ENCODE measurements around the gene ARCN1. TPM values are rescaled to one million over a fixed set of nuclear protein-coding genes. Genes with fewer than 3 reads are reported as not detected.

ARCN1 gene
- total and polyA plus RNA-seq, 4 experiments from 2014 or later: 133 to 168 (median 145) TPM

DNA sequence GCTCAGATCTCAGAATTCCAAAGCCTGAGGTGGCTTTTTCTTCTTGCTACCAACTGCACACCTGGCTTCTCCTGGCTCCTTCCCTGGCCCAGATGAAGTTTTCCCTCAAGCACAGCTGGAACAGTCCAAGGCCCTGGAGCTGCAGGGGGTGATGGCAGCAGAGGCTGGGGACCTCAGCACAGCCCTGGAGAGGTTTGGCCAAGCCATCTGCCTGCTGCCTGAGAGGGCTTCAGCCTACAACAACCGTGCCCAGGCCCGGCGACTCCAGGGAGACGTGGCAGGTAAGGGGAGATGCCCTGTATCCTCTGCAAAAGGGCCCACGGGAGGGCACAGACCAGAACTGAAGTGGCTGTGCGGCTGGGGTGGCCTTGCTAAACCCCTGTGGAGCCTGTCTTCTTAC, 43.7 kb upstream of the ARCN1 start:
- peaks cover 3% of the 10 kb centered on the region for H3K36me3 ChIP-seq (ENCODE audit: insufficient read depth, low read length)
- POLR2A ChIA-PET (ENCODE audit: partially characterized antibody): no interaction called here
- no peak overlapping the region for H3K4me3 ChIP-seq (ENCODE audit: low read length in 2 of 2)
- H3K27me3 ChIP-seq (ENCODE audit: insufficient read depth, low read length): no peaks in the 10 kb centered on the region
- H3K9me3 ChIP-seq (ENCODE audit: control insufficient read depth in 1 of 2, low read length in 2 of 2): no peaks in the 10 kb centered on the region
- peaks cover 6 to 22% of the 10 kb centered on the region in 2 donors for H3K36me3 Mint-ChIP-seq
- no peak overlapping the region for H3K4me3 Mint-ChIP-seq
- no peaks in the 10 kb centered on the region for H3K27me3 Mint-ChIP-seq
- peak overlapping the region in 1 of 7 donors; percentile 86 for H3K27ac Mint-ChIP-seq
- intact Hi-C loops (cut with micrococcal nuclease): no loop called here
- H3K4me1 ChIP-seq (ENCODE audit: insufficient read depth, low read length): peaks cover 32% of the 10 kb centered on the region
- H3K4me1 Mint-ChIP-seq: peaks cover 19 to 47% (median 32%) of the 10 kb centered on the region in 4 donors
- DNase-seq: no peak
- H3K9me3 Mint-ChIP-seq: peaks cover 0 to 2% (median 0%) of the 10 kb centered on the region in 8 donors
- no peak overlapping the region for H3K27ac ChIP-seq (ENCODE audit: low read depth, low read length)
- CTCF ChIA-PET (ENCODE audit: partially characterized antibody): no interaction called here

DNA sequence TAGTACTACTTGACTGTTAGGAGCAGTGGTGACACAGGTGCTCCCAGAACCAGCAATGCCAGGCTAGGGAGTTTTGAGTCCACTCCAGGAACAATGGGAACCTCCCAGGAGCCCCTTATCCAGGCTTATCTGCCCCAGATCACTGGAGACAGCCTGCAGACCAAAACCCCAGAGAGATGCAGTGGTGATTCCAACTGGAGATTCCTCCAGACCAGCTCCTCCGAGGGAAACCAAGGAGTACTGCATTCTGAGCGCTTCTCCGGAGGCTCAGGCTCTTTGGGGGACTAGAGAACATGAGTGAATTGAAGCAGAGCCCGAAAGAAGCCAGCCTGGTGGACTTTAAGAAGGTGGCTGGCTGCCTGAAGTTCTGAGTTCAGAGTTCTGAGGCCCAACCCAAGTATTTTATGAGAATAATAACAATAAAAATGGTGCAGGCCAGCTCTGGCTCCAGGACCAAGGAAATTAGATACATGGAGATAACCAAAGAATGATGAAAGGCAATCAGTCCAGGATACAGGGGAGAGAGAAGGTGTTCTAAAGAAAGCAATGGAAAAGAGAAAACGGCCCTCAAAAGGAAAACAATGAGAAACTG, 42.5 kb upstream of the ARCN1 start:
- no peaks in the 10 kb centered on the region for H3K27me3 ChIP-seq (ENCODE audit: insufficient read depth, low read length)
- H3K27ac ChIP-seq (ENCODE audit: low read depth, low read length): no peak overlapping the region
- H3K9me3 Mint-ChIP-seq: peaks cover 0 to 2% (median 0%) of the 10 kb centered on the region in 8 donors
- H3K36me3 Mint-ChIP-seq: peaks cover 0 to 14% of the 10 kb centered on the region in 2 donors
- intact Hi-C loops (cut with micrococcal nuclease): loop anchor here (5.0 kb wide), 1 partner anchor 38 kb away; the partner anchor contains the start of gene IFT46
- peak overlapping the region in 1 of 2 donors; percentile 77 for H3K4me3 ChIP-seq (ENCODE audit: low read length in 2 of 2)
- H3K4me3 Mint-ChIP-seq: peak overlapping the region; percentile 87 to 95 (median 91)
- CTCF ChIA-PET (ENCODE audit: partially characterized antibody): no interaction called here
- no peaks in the 10 kb centered on the region for H3K27me3 Mint-ChIP-seq
- peaks cover 2% of the 10 kb centered on the region for H3K36me3 ChIP-seq (ENCODE audit: insufficient read depth, low read length)
- POLR2A ChIA-PET (ENCODE audit: partially characterized antibody): interaction anchor here (0.6 to 1.5 kb wide), 6 partner anchors 37 to 170 kb away, joined by 3 to 10 read pairs (median 3); partner anchors contain the start of genes ARCN1, ATP5MG, KMT2A and UBE4A
- H3K27ac Mint-ChIP-seq: peak overlapping the region in 6 of 7 donors; percentile 52 to 91 (median 85)
- no peaks in the 10 kb centered on the region for H3K9me3 ChIP-seq (ENCODE audit: control insufficient read depth in 1 of 2, low read length in 2 of 2)
- peaks cover 19 to 47% (median 32%) of the 10 kb centered on the region in 4 donors for H3K4me1 Mint-ChIP-seq
- DNase-seq: no peak
- peaks cover 32% of the 10 kb centered on the region for H3K4me1 ChIP-seq (ENCODE audit: insufficient read depth, low read length)

DNA sequence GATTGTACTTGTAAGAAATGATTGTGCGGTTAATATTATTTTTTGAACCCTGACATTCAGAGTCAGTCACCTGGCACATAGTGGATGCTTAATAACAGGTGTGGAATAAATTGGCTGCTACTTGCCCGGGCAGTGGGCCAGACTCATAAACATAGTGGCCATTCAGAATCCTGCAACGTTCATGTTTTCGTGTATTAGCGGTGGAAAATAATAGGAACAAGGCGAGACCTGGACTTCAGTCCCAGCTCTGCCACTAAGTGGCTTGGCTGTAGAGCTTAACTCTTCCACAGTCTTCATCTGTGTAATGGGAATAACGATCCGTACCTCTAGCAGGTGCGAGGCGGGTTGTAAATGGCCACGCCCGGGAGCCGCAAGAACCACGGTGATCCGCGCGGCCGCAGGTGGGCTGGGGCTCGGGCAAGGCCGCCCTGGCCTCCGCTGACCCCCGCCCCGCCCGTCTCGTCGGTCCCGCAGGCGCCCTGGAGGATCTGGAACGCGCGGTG, 42.0 kb upstream of the ARCN1 start:
- Mint-ChIP-seq H3K4me3 (peak overlapping the region; percentile 87 to 95 (median 91)), H3K27me3 (no peaks in the 10 kb centered on the region), H3K9me3 (peaks cover 0 to 2% (median 0%) of the 10 kb centered on the region in 8 donors), H3K36me3 (peaks cover 0 to 9% of the 10 kb centered on the region in 2 donors), H3K27ac (peak overlapping the region; percentile 52 to 91 (median 84)), H3K4me1 (peaks cover 19 to 47% (median 31%) of the 10 kb centered on the region in 4 donors)
- intact Hi-C loops (cut with micrococcal nuclease): loop anchor here (5.0 kb wide), 1 partner anchor 37 kb away; the partner anchor contains the start of gene IFT46
- Histone ChIP-seq H3K27me3 (ENCODE audit: insufficient read depth, low read length) (no peaks in the 10 kb centered on the region), H3K4me1 (ENCODE audit: insufficient read depth, low read length) (peaks cover 32% of the 10 kb centered on the region), H3K4me3 (ENCODE audit: low read length in 2 of 2) (peak overlapping the region in 1 of 2 donors; percentile 77), H3K9me3 (ENCODE audit: control insufficient read depth in 1 of 2, low read length in 2 of 2) (no peaks in the 10 kb centered on the region), H3K36me3 (ENCODE audit: insufficient read depth, low read length) (no peaks in the 10 kb centered on the region), H3K27ac (ENCODE audit: low read depth, low read length) (peak overlapping the region; percentile 65)
- CTCF ChIA-PET (ENCODE audit: partially characterized antibody): no interaction called here
- POLR2A ChIA-PET (ENCODE audit: partially characterized antibody): interaction anchor here (0.5 to 1.5 kb wide), 6 partner anchors 8 to 171 kb away, joined by 3 to 10 read pairs (median 3); partner anchors contain the start of genes ARCN1, KMT2A and UBE4A
- DNase-seq: peak in 2 of 5 donors; percentile 2 to 44

DNA sequence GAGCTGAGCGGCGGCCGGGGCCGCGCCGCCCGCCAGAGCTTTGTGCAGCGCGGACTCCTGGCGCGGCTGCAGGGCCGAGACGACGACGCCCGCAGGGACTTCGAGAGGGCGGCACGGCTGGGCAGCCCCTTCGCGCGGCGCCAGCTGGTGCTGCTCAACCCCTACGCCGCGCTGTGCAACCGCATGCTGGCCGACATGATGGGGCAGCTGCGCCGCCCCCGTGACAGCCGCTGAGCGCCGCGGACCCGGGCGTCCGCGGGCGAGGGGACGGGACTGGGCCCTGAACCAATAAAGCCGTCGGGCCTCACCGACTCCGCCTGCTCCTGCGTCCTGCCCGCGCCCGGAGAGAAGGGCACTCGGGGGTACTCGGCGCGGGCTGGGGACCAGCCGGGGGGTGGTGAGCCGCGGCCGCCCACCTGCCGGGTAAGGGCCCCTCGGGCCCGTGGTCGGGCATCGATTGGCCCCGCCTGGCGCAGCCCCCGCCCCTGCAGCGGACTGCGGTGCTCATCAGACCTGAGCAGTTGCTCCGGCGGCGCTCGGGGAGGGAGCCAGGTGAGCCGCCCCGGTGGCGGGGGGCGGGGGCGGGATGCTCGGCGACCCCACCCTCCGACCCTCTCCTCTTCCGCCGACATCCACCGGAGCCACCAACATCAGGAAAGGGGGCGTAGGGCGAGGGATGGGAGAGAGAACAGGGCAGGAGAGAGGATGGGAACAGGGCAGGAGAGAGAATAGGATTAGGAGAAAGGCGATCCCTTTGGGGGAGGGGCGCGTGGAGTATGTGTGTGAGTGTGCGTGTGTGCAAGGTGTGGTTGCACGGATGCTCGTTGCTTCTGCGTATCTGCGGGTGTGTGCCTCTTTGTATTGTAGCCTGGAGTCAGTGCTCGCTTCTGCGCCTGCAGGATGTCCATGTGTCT, 41.3 kb upstream of the ARCN1 start, which contains the start of gene TMEM25:
TMEM25 (plus strand) TSS at position 510 of the 914 bp plus-strand sequence. CDS start 610 bp downstream, outside the sequence.
- no peaks in the 10 kb centered on the region for H3K9me3 ChIP-seq (ENCODE audit: control insufficient read depth in 1 of 2, low read length in 2 of 2)
- H3K9me3 Mint-ChIP-seq: peaks cover 0 to 2% (median 0%) of the 10 kb centered on the region in 8 donors
- H3K27ac ChIP-seq (ENCODE audit: low read depth, low read length): peak within 1 kb of the TSS; percentile 65
- ChIA-PET POLR2A (ENCODE audit: partially characterized antibody) (interaction anchor here (0.5 to 1.5 kb wide), 6 partner anchors 8 to 171 kb away, joined by 3 to 10 read pairs (median 3); partner anchors contain the start of genes ARCN1, KMT2A and UBE4A), CTCF (ENCODE audit: partially characterized antibody) (no interaction called here)
- H3K4me3 ChIP-seq (ENCODE audit: low read length in 2 of 2): peak within 1 kb of the TSS; percentile 65 to 77
- H3K36me3 ChIP-seq (ENCODE audit: insufficient read depth, low read length): no peaks in the 10 kb centered on the region
- H3K4me1 Mint-ChIP-seq: peaks cover 19 to 47% (median 31%) of the 10 kb centered on the region in 4 donors
- H3K27me3 ChIP-seq (ENCODE audit: insufficient read depth, low read length): no peaks in the 10 kb centered on the region
- H3K36me3 Mint-ChIP-seq: peaks cover 0 to 8% of the 10 kb centered on the region in 2 donors
- peak within 1 kb of the TSS; percentile 91 to 98 (median 93) for H3K4me3 Mint-ChIP-seq
- no peaks in the 10 kb centered on the region for H3K27me3 Mint-ChIP-seq
- H3K4me1 ChIP-seq (ENCODE audit: insufficient read depth, low read length): peaks cover 32% of the 10 kb centered on the region
- intact Hi-C loops (cut with micrococcal nuclease): loop anchor here (5.0 kb wide), 1 partner anchor 36 kb away; the partner anchor contains the start of gene IFT46
- H3K27ac Mint-ChIP-seq: peak within 1 kb of the TSS; percentile 84 to 97 (median 92)
- DNase-seq: peak; percentile 68 to 78 (median 72)

DNA sequence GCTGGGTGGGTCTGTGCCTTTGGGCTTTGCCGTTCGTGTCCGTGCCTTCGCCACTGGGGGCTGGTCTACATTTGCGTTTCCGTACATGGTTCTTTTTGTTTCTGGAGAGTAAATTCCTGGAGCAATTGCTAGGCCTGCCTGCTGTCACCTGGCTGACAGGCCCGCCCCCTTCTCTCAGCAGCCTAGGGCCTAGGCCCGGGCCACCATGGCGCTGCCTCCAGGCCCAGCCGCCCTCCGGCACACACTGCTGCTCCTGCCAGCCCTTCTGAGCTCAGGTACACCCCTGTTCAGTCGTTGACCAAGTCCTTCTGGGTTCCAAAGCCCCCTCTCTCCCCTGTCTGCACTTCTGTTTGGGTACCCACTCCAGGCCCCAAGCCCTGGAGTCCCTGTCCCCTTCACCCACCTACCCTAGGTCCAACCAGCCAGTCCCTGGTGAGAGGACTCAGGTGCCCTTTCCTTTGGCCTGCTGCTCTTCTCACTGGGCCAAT, 40.6 kb upstream of the ARCN1 start:
- Mint-ChIP-seq H3K9me3 (peaks cover 0 to 2% (median 0%) of the 10 kb centered on the region in 8 donors), H3K27ac (peak overlapping the region; percentile 84 to 97 (median 92)), H3K27me3 (no peaks in the 10 kb centered on the region), H3K36me3 (peaks cover 0 to 9% of the 10 kb centered on the region in 2 donors), H3K4me1 (peaks cover 19 to 44% (median 31%) of the 10 kb centered on the region in 4 donors), H3K4me3 (peak overlapping the region; percentile 91 to 98 (median 93))
- no peaks in the 10 kb centered on the region for H3K27me3 ChIP-seq (ENCODE audit: insufficient read depth, low read length)
- ChIA-PET CTCF (ENCODE audit: partially characterized antibody) (no interaction called here), POLR2A (ENCODE audit: partially characterized antibody) (no interaction called here)
- H3K4me1 ChIP-seq (ENCODE audit: insufficient read depth, low read length): peaks cover 32% of the 10 kb centered on the region
- intact Hi-C loops (cut with micrococcal nuclease): loop anchor here (5.0 kb wide), 1 partner anchor 36 kb away; the partner anchor contains the start of gene IFT46
- H3K4me3 ChIP-seq (ENCODE audit: low read length in 2 of 2): peak overlapping the region; percentile 65 to 77
- H3K27ac ChIP-seq (ENCODE audit: low read depth, low read length): peak overlapping the region; percentile 65
- no peaks in the 10 kb centered on the region for H3K36me3 ChIP-seq (ENCODE audit: insufficient read depth, low read length)
- H3K9me3 ChIP-seq (ENCODE audit: control insufficient read depth in 1 of 2, low read length in 2 of 2): no peaks in the 10 kb centered on the region
- no peak for DNase-seq

DNA sequence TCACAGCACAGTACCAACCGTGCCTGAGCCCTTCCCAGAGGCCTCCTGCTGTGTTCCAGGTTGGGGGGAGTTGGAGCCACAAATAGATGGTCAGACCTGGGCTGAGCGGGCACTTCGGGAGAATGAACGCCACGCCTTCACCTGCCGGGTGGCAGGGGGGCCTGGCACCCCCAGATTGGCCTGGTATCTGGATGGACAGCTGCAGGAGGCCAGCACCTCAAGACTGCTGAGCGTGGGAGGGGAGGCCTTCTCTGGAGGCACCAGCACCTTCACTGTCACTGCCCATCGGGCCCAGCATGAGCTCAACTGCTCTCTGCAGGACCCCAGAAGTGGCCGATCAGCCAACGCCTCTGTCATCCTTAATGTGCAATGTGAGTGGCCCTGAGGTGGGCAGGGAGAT, 40.1 kb upstream of the ARCN1 start:
- peaks cover 17 to 40% (median 31%) of the 10 kb centered on the region in 4 donors for H3K4me1 Mint-ChIP-seq
- ChIA-PET CTCF (ENCODE audit: partially characterized antibody) (no interaction called here), POLR2A (ENCODE audit: partially characterized antibody) (no interaction called here)
- Histone ChIP-seq H3K27ac (ENCODE audit: low read depth, low read length) (peak overlapping the region; percentile 65), H3K4me1 (ENCODE audit: insufficient read depth, low read length) (peaks cover 28% of the 10 kb centered on the region), H3K4me3 (ENCODE audit: low read length in 2 of 2) (no peak overlapping the region), H3K9me3 (ENCODE audit: control insufficient read depth in 1 of 2, low read length in 2 of 2) (no peaks in the 10 kb centered on the region), H3K27me3 (ENCODE audit: insufficient read depth, low read length) (no peaks in the 10 kb centered on the region), H3K36me3 (ENCODE audit: insufficient read depth, low read length) (no peaks in the 10 kb centered on the region)
- peak overlapping the region in 5 of 7 donors; percentile 37 to 95 (median 84) for H3K27ac Mint-ChIP-seq
- no peaks in the 10 kb centered on the region for H3K27me3 Mint-ChIP-seq
- DNase-seq: no peak
- H3K9me3 Mint-ChIP-seq: no peaks in the 10 kb centered on the region
- intact Hi-C loops (cut with micrococcal nuclease): loop anchor here (5.0 kb wide), 1 partner anchor 35 kb away; the partner anchor contains the start of gene IFT46
- peaks cover 0 to 11% of the 10 kb centered on the region in 2 donors for H3K36me3 Mint-ChIP-seq
- peak overlapping the region; percentile 41 to 98 (median 92) for H3K4me3 Mint-ChIP-seq

Measured in CD4-positive, alpha-beta memory T cell (primary cell).